ENCODE data around the gene VSIG10L. TPM values are rescaled to one million over a fixed set of nuclear protein-coding genes. Genes with fewer than 3 reads are reported as not detected.

Gene VSIG10L
- polyA plus RNA-seq, 4 donors = 1.4 to 6.0 (median 2.4) TPM

GRCh38 chr19:51318687-51319648 is 23.0 kb downstream of the VSIG10L start:
- Histone ChIP-seq H3K27ac (ENCODE audit: low read depth in 1 of 3, low read length in 2 of 3) (no peak overlapping the region), H3K9me3 (ENCODE audit: control insufficient read depth in 2 of 2, insufficient read depth in 1 of 2, low read depth in 1 of 2, low read length in 1 of 2) (no peaks in the 10 kb centered on the region), H3K36me3 (ENCODE audit: control insufficient read depth in 3 of 3, insufficient read depth in 2 of 3, low read depth in 1 of 3, low read length in 3 of 3) (no peaks in the 10 kb centered on the region), H3K4me1 (ENCODE audit: control insufficient read depth in 3 of 3, insufficient read depth in 2 of 3, low read depth in 1 of 3, low read length in 2 of 3) (no peaks in the 10 kb centered on the region), H3K4me3 (ENCODE audit: low read depth in 1 of 3, low read length in 3 of 3) (no peak overlapping the region), H3K27me3 (ENCODE audit: control insufficient read depth in 3 of 3, insufficient read depth in 3 of 3, low read length in 3 of 3) (peaks cover 0 to 3% (median 0%) of the 10 kb centered on the region in 3 donors)
- DNase-seq (no peak), FAIRE-seq (no peak)
- WGBS, 3 donors = 64 to 75% (median 70%) methylated on average over 23 of the region's 23 CpGs

GRCh38 chr19:51317968-51318367 is 24.0 kb downstream of the VSIG10L start:
- WGBS, 3 donors = 22 to 72% (median 44%) methylated on average over 1 of the region's 1 CpG

DNA sequence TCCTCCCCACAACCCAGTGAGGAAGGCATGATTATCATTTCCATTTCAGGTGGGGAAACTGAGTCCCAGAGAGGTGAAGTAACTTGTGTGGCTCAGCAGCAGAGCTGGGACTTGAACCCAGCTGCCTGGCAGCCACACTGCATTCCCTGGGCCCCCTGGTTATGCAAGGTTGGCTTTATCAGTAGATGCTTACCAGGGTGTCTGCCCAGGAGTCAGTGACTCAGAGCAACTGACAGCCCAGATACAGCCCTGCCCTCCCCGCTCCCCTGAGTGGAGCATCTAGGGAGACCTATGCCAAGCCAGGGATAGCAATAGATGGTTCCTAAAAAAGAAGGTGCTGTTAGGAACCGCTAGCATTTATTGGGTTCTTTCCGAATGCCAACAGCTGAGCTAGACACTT is 24.6 kb downstream of the VSIG10L start:
- DNase-seq (no peak), FAIRE-seq (no peak)
- Histone ChIP-seq H3K36me3 (ENCODE audit: control insufficient read depth in 3 of 3, insufficient read depth in 2 of 3, low read depth in 1 of 3, low read length in 3 of 3) (no peaks in the 10 kb centered on the region), H3K9me3 (ENCODE audit: control insufficient read depth in 2 of 2, insufficient read depth in 1 of 2, low read depth in 1 of 2, low read length in 1 of 2) (no peaks in the 10 kb centered on the region), H3K27me3 (ENCODE audit: control insufficient read depth in 3 of 3, insufficient read depth in 3 of 3, low read length in 3 of 3) (peaks cover 0 to 5% (median 4%) of the 10 kb centered on the region in 3 donors), H3K4me3 (ENCODE audit: low read depth in 1 of 3, low read length in 3 of 3) (no peak overlapping the region), H3K4me1 (ENCODE audit: control insufficient read depth in 3 of 3, insufficient read depth in 2 of 3, low read depth in 1 of 3, low read length in 2 of 3) (no peaks in the 10 kb centered on the region), H3K27ac (ENCODE audit: low read depth in 1 of 3, low read length in 2 of 3) (no peak overlapping the region)
- 76 to 86% (median 77%) methylated on average over 3 of the region's 3 CpGs for WGBS, 3 donors

More at GRCh38 chr19:51317968-51318367, 24.0 kb downstream of the VSIG10L start:
- Histone ChIP-seq H3K9me3 (ENCODE audit: control insufficient read depth in 2 of 2, insufficient read depth in 1 of 2, low read depth in 1 of 2, low read length in 1 of 2) (no peaks in the 10 kb centered on the region), H3K4me3 (ENCODE audit: low read depth in 1 of 3, low read length in 3 of 3) (no peak overlapping the region), H3K27ac (ENCODE audit: low read depth in 1 of 3, low read length in 2 of 3) (no peak overlapping the region), H3K27me3 (ENCODE audit: control insufficient read depth in 3 of 3, insufficient read depth in 3 of 3, low read length in 3 of 3) (peaks cover 0 to 3% (median 3%) of the 10 kb centered on the region in 3 donors), H3K4me1 (ENCODE audit: control insufficient read depth in 3 of 3, insufficient read depth in 2 of 3, low read depth in 1 of 3, low read length in 2 of 3) (no peaks in the 10 kb centered on the region), H3K36me3 (ENCODE audit: control insufficient read depth in 3 of 3, insufficient read depth in 2 of 3, low read depth in 1 of 3, low read length in 3 of 3) (no peaks in the 10 kb centered on the region)
- DNase-seq (no peak), FAIRE-seq (no peak)

- no peaks in the 10 kb centered on the region for H3K4me1 ChIP-seq (ENCODE audit: control insufficient read depth in 3 of 3, insufficient read depth in 2 of 3, low read depth in 1 of 3, low read length in 2 of 3)
- no peaks in the 10 kb centered on the region for H3K9me3 ChIP-seq (ENCODE audit: control insufficient read depth in 2 of 2, insufficient read depth in 1 of 2, low read depth in 1 of 2, low read length in 1 of 2)
- no peak overlapping the region for H3K4me3 ChIP-seq (ENCODE audit: low read depth in 1 of 3, low read length in 3 of 3)
- 53 to 73% (median 59%) methylated on average over 8 of the region's 8 CpGs for WGBS, 3 donors
- DNase-seq = no peak
- no peak overlapping the region for H3K27ac ChIP-seq (ENCODE audit: low read depth in 1 of 3, low read length in 2 of 3)
- H3K27me3 ChIP-seq (ENCODE audit: control insufficient read depth in 3 of 3, insufficient read depth in 3 of 3, low read length in 3 of 3) = peaks cover 0 to 10% (median 7%) of the 10 kb centered on the region in 3 donors
- no peak for FAIRE-seq
- no peaks in the 10 kb centered on the region for H3K36me3 ChIP-seq (ENCODE audit: control insufficient read depth in 3 of 3, insufficient read depth in 2 of 3, low read depth in 1 of 3, low read length in 3 of 3)
Measured at GRCh38 chr19:51316688-51317087, 25.3 kb downstream of the VSIG10L start.

DNA sequence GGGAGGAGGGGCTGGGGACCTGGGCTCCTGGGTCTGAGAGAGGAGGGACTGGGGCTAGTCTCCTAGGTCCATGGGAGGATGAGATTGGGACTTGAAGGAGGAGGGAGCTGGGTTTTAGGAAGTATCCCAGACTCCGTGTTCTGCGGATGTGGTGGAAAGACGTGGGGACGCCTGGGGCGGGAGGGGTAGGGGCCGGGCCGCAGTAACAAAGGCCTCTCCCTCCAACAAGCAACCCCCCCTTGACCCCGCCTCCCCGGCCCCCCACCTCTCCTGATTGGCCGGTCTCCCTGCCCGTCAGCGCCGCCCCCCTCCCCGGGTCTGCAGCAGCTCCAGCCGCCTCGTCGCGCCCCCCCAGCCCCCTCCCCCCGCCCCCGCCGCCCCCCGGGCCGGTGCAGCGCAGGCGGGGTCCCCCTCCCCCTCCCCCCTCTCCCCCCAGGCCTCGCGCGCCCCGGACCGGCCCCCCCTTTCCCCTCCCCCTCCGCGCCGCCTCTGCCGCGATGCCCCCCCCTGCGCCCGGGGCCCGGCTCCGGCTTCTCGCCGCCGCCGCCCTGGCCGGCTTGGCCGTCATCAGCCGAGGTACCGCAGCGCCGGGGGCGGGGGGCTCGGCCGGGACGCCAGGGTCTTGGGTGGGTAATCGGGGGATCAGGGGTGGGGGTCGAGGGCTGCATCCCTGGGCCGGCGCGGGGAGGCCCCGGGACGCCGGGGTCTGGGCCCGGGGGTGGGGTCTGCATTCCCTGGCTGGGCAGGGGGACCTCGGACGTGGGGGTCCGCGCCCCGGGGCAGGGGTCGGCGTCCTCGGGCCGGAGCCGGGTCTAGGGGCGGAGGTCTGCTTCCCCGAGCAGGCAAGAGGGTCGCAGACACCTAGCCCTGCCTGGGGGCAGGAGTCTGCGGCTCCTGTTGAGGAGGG is 30.3 kb downstream of the VSIG10L start, which contains the start of gene IGLON5:
Gene IGLON5, plus strand, starts transcription at position 294 of the 907 bp plus-strand sequence. Its CDS starts 204 bp downstream, at position 498.
- Histone ChIP-seq H3K4me1 (ENCODE audit: control insufficient read depth in 3 of 3, insufficient read depth in 2 of 3, low read depth in 1 of 3, low read length in 2 of 3) (no peaks in the 10 kb centered on the region), H3K27ac (ENCODE audit: low read depth in 1 of 3, low read length in 2 of 3) (no peak within 1 kb of the TSS), H3K4me3 (ENCODE audit: low read depth in 1 of 3, low read length in 3 of 3) (no peak within 1 kb of the TSS), H3K9me3 (ENCODE audit: control insufficient read depth in 2 of 2, insufficient read depth in 1 of 2, low read depth in 1 of 2, low read length in 1 of 2) (peaks cover 0 to 3% of the 10 kb centered on the region in 2 donors), H3K36me3 (ENCODE audit: control insufficient read depth in 3 of 3, insufficient read depth in 2 of 3, low read depth in 1 of 3, low read length in 3 of 3) (no peaks in the 10 kb centered on the region), H3K27me3 (ENCODE audit: control insufficient read depth in 3 of 3, insufficient read depth in 3 of 3, low read length in 3 of 3) (peaks cover 0 to 16% (median 12%) of the 10 kb centered on the region in 3 donors)
- DNase-seq = no peak
- no peak for FAIRE-seq
- WGBS, 3 donors = 4 to 11% (median 10%) methylated on average over 26 to 59 of the region's 76 CpGs

DNA sequence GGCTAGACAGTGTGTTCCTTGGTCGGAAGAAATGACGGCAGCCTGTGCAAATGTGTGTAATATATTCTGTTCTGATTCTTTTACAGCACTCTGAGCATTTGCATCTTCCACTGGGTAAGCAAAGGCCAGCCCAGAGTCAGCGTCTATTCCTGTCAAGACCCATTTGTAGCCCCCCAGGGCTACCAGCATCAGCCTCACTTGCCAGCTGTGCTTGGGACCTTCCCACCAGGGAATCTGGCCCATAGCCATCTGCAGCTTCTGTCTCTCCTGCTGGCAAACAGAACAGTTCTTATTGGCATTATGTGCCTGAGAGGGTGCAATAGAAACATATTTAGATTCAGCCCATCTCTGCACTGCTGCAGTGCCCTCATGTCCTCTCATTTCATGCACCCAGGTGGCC is 36.5 kb downstream of the VSIG10L start:
- no peak for DNase-seq
- Histone ChIP-seq H3K9me3 (ENCODE audit: control insufficient read depth in 2 of 2, insufficient read depth in 1 of 2, low read depth in 1 of 2, low read length in 1 of 2) (peaks cover 0 to 7% of the 10 kb centered on the region in 2 donors), H3K4me3 (ENCODE audit: low read depth in 1 of 3, low read length in 3 of 3) (no peak overlapping the region), H3K4me1 (ENCODE audit: control insufficient read depth in 3 of 3, insufficient read depth in 2 of 3, low read depth in 1 of 3, low read length in 2 of 3) (no peaks in the 10 kb centered on the region), H3K27me3 (ENCODE audit: control insufficient read depth in 3 of 3, insufficient read depth in 3 of 3, low read length in 3 of 3) (peaks cover 0 to 12% (median 3%) of the 10 kb centered on the region in 3 donors), H3K27ac (ENCODE audit: low read depth in 1 of 3, low read length in 2 of 3) (no peak overlapping the region), H3K36me3 (ENCODE audit: control insufficient read depth in 3 of 3, insufficient read depth in 2 of 3, low read depth in 1 of 3, low read length in 3 of 3) (no peaks in the 10 kb centered on the region)
- WGBS, 3 donors = 79 to 88% (median 84%) methylated on average over 3 of the region's 3 CpGs
- FAIRE-seq = no peak

DNA sequence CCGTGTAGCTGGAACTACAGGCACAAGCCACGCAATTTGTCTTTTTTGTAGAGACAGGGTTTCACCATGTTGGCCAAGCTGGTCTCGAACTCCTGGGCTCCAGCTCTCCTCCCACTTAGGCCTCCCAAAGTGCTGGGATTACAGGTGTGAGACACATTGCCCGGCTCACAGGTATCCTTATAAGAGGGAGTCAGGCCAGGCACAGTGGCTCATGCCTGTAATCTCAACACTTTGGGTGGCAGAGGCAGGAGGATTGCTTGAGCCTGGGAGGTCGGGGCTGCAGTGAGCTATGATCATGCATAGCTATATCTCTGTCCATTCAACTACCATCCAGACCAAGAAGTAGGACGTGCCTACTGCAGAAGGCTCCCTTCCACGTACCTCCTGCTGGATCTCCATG is 40.7 kb downstream of the VSIG10L start:
- Histone ChIP-seq H3K4me1 (ENCODE audit: control insufficient read depth in 3 of 3, insufficient read depth in 2 of 3, low read depth in 1 of 3, low read length in 2 of 3) (no peaks in the 10 kb centered on the region), H3K36me3 (ENCODE audit: control insufficient read depth in 3 of 3, insufficient read depth in 2 of 3, low read depth in 1 of 3, low read length in 3 of 3) (no peaks in the 10 kb centered on the region), H3K9me3 (ENCODE audit: control insufficient read depth in 2 of 2, insufficient read depth in 1 of 2, low read depth in 1 of 2, low read length in 1 of 2) (peaks cover 0 to 5% of the 10 kb centered on the region in 2 donors), H3K27me3 (ENCODE audit: control insufficient read depth in 3 of 3, insufficient read depth in 3 of 3, low read length in 3 of 3) (peaks cover 0 to 3% (median 0%) of the 10 kb centered on the region in 3 donors), H3K4me3 (ENCODE audit: low read depth in 1 of 3, low read length in 3 of 3) (no peak overlapping the region), H3K27ac (ENCODE audit: low read depth in 1 of 3, low read length in 2 of 3) (no peak overlapping the region)
- FAIRE-seq = no peak
- no peak for DNase-seq
- WGBS, 3 donors = 64 to 76% (median 66%) methylated on average over 7 of the region's 7 CpGs

DNA sequence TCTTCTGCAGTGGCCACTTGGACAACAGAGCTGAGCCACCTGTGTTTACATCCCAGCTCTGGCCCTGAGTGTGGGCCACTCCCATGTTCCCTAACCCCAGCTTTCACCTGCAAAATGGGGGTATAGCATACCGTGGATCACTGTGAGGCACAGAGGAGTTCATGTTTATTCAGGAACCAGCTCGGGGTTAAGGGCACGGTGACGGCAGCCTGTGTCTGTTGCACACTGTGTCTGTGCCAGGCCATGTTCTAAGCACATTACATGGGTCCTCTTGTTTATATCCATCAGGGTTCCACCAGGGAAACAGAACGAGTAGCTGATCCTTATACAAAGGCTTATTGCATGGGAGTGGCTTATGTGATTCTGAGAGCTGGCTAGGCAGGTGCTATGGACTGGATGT is 44.5 kb downstream of the VSIG10L start:
- Histone ChIP-seq H3K36me3 (ENCODE audit: control insufficient read depth in 3 of 3, insufficient read depth in 2 of 3, low read depth in 1 of 3, low read length in 3 of 3) (no peaks in the 10 kb centered on the region), H3K4me3 (ENCODE audit: low read depth in 1 of 3, low read length in 3 of 3) (no peak overlapping the region), H3K27me3 (ENCODE audit: control insufficient read depth in 3 of 3, insufficient read depth in 3 of 3, low read length in 3 of 3) (peaks cover 0 to 8% (median 0%) of the 10 kb centered on the region in 3 donors), H3K27ac (ENCODE audit: low read depth in 1 of 3, low read length in 2 of 3) (no peak overlapping the region), H3K9me3 (ENCODE audit: control insufficient read depth in 2 of 2, insufficient read depth in 1 of 2, low read depth in 1 of 2, low read length in 1 of 2) (no peaks in the 10 kb centered on the region), H3K4me1 (ENCODE audit: control insufficient read depth in 3 of 3, insufficient read depth in 2 of 3, low read depth in 1 of 3, low read length in 2 of 3) (no peaks in the 10 kb centered on the region)
- FAIRE-seq = no peak
- DNase-seq = no peak
- WGBS, 3 donors = 55 to 65% (median 56%) methylated on average over 5 of the region's 5 CpGs

Data from small intestine (tissue), 7 donors.